Measurements from ENCODE around the gene NCOA3. TPM values are rescaled to one million over a fixed set of nuclear protein-coding genes. Genes with fewer than 3 reads are reported as not detected.

The NCOA3 gene
- total RNA-seq, 1 experiment from 2014 or later: 35.6 TPM

DNA sequence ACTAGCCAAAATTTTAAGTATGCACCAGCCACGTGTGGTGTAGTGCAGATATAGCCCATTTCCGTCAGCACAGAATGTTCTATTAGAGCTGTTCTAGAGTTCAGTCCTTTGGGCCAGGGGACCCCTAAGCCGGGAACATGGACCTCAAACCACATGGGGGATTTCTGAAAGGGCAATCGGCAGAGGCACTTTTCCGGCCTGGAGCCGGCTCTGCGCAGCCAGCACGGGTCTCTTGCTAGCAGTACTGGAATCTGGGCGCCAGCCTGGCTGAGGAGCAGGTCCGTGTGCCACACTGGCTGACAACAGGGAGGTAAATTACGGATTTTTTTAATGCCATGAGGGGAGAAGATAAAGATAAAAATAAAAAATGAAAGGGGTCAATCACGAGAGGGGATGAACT is 163.1 kb downstream of the NCOA3 start:
- no peak for DNase-seq (ENCODE audit: low read depth)

GRCh38 chr20:47665221-47665991 is 163.7 kb downstream of the NCOA3 start:
- no peak for DNase-seq (ENCODE audit: low read depth)

DNA sequence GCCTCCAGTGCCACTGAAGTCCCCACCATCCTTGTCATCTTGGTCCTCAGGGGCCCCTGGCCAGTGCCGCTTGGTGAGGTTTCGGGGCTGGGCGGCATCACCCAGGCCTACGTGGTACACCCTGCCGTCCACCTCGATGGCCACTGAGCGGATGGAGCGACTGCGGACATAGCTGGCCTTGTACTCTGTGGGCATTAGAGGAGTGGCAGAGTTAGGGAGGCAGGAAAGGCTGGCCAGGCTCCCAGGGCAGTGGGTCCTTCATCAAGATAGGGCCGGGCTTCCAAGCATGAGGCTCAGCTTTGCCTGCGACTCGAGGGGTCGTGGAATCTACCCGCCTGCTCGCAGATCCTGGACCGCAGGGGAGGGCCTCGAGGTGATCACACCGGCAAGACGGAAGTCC is 164.6 kb downstream of the NCOA3 start:
- DNase-seq (ENCODE audit: low read depth): no peak

DNA sequence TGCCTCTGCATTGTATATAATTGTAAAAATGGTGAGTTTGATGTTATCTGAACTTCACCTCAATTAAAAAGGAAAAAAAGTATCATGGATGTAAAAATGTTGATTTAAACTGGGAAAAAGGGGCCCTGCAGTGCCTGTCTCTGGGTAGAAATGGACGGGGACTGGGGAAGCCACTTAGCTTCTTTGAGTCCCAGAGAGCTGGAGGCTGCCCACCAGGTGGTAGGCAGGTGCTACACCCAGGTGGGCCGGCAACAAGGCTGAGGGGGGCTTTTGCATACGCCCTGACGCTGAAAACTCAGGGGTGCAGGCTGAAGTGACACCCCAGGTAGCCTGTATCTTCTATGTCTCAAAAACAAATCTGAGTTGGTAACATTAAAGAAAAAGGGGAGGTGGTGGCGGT is 165.4 kb downstream of the NCOA3 start:
- no peak for DNase-seq (ENCODE audit: low read depth)

DNA sequence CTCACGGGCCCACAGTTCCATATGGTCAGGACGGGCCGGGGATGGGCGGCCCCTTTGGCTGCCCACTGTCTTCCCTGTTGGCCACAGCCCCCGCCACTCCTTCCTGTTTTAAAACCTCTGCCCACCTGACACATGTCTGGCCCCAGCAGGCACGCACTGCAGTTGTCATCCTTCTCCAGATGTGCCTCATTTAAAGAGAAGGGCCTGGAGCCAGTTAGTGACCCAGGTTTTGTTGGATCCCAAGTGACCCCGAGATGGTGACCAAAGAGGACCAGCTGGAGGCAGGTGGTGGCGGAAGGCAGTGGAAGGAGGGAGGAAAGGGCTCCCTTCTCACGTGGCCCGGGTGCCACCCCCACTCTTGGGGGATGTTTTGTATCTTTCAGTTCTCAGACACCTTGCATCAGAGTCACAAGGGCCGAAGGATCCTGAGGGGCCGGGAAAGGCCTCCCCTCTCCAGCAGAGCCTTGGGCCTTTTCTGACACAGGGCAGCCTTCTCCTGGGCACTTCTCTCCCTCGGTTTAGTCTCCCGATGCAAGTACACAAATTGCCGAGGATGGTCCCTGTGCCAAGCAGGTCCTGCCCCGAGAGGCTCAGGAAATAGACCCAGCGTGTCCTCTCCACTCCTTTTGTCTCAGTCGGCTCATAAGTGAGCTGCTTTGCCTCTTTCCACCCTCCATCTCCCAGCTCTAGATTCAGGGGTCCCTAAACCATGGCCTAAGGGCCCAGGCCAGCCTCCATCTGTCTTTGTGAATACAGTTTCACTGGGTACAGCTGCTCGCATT is 166.0 kb downstream of the NCOA3 start:
- DNase-seq (ENCODE audit: low read depth): no peak

- DNase-seq (ENCODE audit: low read depth): no peak
These were observed 166.8 kb downstream of the NCOA3 start for GRCh38 chr20:47668313-47669151.

- DNase-seq (ENCODE audit: low read depth): no peak
These were observed 167.4 kb downstream of the NCOA3 start for GRCh38 chr20:47669152-47669425.

- no peak for DNase-seq (ENCODE audit: low read depth)
These were observed 167.8 kb downstream of the NCOA3 start for GRCh38 chr20:47669489-47669888.

DNA sequence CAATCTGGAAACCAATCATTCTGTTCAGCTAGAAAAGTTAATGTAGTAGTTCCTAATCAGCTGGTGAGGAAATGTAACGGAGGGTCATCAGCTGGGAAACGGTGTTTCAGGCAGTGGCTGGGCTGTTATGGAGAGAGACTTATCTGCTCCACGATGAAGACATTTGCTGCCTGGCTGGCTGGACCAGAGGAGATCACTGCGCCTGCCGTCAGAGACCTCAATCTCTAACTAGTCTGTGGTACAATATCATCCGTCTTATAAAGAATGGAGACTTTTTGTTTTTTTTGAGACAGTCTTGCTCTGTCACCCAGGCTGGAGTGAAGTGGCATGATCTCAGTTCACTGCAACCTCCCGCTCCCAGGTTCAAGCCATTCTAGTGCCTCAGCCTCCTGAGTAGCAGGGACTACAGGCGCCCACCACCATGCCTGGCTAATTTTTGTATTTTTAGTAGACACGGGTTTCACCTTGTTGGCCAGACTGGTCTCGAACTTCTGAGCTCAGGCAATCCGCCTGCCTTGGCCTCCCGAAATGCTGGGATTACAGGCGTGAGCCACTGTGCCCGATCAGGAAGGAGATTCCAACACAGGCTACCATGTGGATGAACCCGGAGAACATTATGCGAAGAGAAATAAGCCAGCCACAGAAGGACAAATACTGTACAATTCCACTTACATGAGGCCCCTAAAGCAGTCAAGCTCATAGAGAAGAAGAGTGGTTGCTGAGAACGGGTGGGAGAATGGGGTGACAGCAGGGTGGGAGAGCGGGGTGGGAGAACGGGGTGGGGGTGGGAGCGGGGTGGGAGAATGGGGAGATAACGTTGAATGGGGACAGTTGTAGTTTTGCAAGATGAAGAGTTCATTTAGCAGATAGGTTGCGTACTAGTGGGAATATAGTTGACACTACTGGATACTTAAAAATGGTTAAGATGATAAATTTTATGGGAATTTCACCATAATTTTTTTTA is 168.5 kb downstream of the NCOA3 start:
- DNase-seq (ENCODE audit: low read depth): no peak

DNA sequence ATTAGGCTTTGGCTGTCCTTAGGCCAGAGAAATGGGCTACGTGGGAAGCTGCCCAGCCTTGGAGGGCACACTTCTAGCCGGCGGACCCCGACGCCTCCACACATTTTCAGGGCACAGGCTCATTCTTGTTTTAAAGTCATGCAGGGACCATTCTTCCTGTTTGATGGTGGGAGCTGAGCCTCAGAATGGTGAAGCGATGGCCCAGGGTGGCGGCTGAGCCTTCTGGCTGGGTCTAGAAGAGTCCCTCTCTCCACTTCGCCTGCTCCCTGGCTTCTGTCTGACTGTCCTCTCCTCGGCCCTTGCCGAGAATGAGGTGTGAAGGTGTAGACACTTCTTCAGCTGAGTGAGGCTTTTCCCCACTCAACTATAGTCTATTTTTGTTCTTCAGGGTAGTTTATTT is 169.2 kb downstream of the NCOA3 start:
- no peak for DNase-seq (ENCODE audit: low read depth)

GRCh38 chr20:47672166-47672565 is 170.5 kb downstream of the NCOA3 start:
- DNase-seq (ENCODE audit: low read depth): no peak

DNA sequence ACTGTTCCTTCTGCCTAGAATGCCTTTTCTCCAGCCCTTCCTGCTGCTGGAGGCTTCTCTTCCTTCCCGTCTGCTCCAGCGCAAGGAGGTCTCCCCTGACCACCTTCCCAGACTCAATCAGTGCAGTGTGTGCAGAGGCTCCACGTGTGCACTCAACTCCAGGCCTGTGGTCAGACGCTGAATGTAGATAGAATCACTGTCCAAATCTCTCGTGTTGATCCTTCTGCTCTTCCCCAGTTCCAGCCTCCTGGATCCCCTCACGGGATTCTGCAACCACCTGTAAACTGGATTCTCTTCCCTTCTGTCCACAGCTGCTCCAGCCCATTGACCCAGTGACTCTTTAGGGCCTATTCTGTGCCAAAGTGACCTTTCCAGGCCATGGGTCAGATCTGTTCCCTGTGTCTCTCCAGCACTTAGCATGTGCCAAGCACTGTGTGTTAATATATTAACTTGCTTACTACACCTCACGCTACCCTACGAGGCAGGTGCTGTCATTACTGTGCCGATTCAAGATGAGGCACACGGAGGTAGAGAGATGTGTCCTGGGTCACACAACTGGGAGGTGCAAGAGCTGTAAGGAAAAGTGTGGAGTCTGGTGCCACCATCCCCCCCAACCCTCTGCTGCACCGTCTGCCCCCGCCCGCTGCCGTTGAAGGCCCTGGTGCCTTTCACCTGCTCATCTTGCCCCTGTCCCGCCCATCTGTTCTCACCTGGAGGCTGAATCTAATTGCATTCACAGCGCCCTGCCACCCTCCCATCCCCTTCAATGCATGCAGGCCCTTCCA is 171.4 kb downstream of the NCOA3 start:
- DNase-seq (ENCODE audit: low read depth): no peak

DNA sequence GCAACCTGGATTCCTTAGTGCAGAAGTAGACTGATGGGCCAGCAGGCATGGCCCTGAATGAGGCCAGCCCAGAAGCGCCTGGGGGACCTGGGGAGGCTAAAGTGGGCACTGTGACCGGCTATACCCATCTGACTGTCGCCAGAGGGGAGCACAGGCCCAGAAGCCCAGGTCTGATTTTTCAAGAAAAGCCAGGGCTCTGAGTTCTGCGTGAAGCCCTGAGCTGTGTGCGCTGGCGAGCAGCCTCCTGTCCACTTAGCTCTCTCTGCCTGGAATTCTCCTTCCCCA is 171.9 kb downstream of the NCOA3 start:
- no peak for DNase-seq (ENCODE audit: low read depth)

GRCh38 chr20:47674145-47674544 is 172.5 kb downstream of the NCOA3 start:
- DNase-seq (ENCODE audit: low read depth): no peak

GRCh38 chr20:47674686-47675085 is 173.0 kb downstream of the NCOA3 start:
- no peak for DNase-seq (ENCODE audit: low read depth)

DNA sequence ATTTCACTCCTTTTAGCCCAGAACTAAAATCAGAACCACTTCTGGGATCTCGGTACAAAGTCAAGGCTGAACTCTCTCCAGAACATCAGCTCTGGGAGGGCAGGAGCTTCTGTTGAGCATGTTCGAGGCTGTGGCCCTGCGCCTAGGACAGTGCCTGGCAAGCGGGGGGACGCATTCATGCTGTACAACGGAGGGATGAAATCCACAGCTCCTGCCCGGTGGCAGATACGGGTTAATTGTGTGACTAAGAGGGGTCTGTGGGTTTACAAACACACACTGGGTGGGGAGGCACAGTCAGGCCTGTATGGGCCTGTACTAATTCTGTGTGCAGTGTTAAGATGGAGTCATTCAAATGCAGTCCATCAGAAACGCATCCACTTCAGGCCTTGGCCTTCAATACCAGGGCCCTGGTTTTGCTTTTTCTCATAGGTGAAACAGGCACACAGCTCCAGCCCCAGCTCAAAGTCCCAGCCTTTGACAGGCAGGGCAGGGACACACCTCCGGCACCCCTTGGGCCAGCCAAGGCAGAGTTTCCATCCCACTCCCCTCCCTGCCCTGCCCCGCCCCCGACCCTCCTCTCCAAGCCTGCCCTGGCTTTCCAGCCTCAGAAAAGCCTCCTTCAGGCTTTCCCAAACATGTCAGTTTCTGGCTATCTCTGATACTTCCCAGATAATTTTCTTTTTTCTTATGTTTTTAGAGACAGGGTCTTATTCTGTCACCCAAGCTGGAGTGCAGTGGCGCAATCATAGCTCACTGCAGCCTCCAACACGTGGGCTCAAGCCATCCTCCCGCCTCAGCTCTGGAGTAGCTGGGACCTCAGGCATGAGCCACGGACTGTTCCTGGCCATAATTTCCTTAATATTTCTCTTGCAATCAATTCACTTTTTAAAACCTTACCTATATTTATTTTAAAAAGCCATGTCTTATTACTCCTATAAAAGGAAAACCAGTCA is 173.8 kb downstream of the NCOA3 start:
- no peak for DNase-seq (ENCODE audit: low read depth)

GRCh38 chr20:47676219-47676721 is 174.6 kb downstream of the NCOA3 start:
- DNase-seq (ENCODE audit: low read depth): no peak

- no peak for DNase-seq (ENCODE audit: low read depth)
These were observed 175.4 kb downstream of the NCOA3 start for GRCh38 chr20:47676912-47677634.
